Mucosa of gallbladder (tissue), 1 donor: Measurements from ENCODE around the gene NDUFS6. TPM values are rescaled to one million over a fixed set of nuclear protein-coding genes. Genes with fewer than 3 reads are reported as not detected.

Experiments
- DNase-seq: peaks from one replicate; pipeline ENCODE4 v3.0.0-alpha.2; 2020; ENCODE audit warnings: low spot score
- total RNA-seq: library from RNA; stranded (reverse); gene quantifications from one replicate; pipeline ENCODE4 v1.2.1, GENCODE V29; 2021
- donor health status: DM: no; HTN: no; CAD: no.

Gene NDUFS6
- total RNA-seq, 1 donor from 2014 or later = 33.2 TPM

DNA sequence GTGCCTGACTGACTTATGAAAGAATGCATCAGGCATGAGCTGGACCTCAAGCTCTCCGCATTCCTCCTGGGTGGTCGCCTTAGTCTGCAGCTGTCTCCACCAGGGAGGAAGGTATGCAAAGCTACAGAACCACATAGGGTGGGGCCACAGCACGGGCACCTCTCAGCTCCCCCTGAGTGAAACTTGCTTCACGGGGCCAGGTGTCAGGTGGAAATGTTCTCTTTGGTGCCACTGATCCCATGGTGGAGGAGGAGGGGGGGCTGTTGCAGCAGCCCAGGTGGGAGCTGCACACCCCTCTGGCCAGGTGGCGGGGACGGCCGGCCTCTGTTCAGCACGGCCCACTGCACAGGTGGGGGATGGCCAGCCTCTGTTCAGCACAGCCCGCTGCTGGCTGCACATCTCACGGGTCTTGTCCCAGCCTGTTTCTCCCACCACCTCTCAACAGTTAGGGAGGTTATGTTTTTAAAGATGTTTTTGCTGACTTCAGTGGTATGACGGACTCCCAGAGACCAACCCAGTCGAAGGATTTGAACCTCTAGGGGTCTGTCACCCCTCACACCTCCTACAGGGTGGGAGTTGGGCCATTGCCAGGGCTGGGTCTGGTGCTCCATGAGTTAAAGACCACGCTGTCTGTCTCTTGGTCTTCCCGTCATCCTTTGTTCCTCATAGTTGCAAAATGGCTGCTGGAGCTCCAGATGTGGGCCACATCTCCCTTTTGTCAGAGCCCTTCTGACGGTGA is 35.9 kb upstream of the NDUFS6 start:
- no peak for DNase-seq

DNA sequence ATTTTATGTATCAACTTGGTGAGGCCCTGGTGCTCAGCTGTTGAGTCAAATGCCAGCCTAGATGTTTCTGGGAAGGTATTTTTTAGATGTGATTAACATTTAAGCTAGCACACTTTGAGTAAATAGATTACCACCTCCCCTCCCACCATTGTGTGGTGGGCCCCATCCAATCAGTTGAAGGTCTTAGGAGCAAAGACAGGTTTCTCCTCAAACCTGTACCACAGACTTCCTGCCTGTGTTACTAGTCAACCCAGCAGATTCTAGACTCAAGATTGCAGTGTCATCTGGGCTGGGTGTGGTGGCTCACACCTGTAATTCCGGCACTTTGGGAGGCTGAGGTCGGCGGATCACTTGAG is 35.3 kb upstream of the NDUFS6 start:
- no peak for DNase-seq

DNA sequence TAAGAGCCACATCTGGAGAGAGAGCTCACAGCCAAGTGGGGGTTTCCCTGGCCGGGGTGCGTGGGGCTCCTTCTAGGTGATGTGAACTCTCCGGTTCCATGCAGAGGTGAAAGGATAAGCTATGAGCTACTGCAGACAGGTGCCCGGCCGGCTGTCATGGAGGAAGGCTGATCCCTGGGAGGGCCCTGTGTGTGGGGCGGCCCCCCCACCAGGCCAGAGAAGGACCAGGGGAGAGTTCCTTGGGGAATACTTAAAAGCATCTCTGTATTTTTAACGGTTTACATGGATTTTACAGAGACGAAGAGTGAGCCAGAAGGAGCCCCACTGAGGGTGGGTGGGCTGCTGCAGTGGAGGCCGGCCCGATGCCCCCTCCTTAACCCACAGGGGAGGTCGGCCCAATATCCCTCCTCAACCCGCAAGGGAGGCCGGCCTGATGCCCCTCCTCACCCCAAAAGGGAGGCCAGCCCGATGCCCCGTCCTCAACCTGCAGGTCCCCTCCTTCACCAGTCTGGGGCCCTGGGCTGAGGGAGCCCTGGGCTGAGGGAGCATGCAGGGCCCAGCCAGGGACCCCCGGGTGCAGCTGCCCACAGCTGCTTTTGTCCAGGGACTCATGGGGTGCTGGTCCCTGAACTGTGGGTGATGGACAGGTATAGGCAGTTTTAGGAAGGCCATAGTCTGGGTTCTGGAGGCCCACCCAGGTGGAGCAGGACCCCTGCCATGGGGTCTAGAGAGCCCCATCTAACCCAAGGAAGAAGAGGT is 33.5 kb upstream of the NDUFS6 start:
- no peak for DNase-seq

GRCh38 chr5:1768283-1769000 is 32.8 kb upstream of the NDUFS6 start:
- no peak for DNase-seq

DNA sequence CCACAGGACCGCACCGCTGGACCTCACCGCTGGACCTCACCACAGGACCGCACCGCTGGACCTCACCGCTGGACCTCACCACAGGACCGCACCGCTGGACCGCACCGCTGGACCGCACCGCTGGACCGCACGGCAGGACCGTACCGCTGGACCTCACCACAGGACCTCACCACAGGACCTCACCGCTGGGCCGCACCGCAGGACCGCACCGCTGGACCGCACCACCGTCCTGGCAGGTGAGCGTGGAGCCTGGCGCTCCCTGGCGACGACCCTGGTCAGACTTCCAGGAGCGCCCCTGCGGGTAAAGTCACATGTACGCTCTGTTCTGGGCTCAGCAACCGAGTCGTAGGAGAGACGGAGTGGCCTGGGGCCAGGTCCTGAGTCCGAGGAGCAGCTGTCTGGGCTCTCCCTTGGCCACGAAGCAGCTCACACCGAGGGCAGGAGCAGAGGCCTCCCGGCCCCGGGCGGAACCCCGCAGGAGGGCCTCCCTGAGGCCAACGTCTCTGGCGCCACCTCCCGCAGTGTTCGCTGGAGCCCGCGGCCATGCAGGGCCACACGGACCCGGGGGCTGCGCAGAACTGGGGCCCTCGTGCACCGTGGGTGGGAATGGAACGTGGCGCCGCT is 32.1 kb upstream of the NDUFS6 start:
- no peak for DNase-seq

DNA sequence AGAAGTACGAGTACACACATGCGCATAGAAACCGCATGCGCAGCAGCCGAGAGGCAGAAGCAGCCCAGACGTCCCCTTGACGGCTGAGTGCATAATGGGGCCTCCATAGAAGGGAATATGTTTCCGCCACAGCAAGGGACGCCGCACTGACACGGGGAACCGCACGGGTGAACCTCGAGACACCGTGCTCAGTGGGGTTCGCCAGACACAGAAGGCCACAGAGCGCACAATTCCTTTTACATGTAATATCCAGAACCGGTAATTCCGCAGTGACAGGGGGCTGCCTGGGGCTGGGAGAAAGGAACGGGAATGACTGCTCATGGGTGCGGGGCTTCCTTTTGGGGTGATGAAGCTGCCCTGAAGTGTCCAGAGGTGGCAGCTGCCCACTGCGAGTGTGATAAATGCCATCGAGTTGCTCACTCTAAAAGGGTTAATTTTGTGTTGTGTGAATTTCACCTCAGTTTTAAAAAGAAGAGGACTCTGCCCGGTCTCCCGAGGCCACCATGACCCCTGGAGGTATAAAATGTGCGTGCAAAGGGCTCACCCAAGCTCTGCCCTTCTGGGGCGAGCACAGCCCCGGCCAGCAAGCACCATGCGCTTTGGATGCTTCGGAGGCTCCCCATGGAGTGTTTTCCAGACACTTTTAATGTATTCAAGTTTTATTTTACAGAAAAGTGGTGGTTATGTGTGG is 31.3 kb upstream of the NDUFS6 start:
- no peak for DNase-seq

DNA sequence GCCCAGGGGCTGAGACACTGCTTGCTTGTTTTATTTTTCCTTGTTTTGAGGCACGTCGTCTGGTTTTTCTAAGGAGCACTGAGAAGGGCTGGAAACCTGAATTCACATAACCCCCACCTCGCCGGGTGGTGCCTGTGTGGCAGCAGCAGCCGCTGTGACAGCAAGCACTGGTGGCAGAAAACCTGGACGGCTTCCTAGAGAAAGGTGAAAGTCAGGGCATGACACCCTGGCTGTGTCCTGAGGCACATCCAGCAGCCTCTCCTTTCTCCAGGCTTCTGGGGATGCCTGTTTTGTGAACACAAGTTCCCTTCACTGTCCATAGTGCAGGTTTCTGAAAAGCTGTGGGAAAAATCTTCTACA is 30.8 kb upstream of the NDUFS6 start:
- DNase-seq = no peak

DNA sequence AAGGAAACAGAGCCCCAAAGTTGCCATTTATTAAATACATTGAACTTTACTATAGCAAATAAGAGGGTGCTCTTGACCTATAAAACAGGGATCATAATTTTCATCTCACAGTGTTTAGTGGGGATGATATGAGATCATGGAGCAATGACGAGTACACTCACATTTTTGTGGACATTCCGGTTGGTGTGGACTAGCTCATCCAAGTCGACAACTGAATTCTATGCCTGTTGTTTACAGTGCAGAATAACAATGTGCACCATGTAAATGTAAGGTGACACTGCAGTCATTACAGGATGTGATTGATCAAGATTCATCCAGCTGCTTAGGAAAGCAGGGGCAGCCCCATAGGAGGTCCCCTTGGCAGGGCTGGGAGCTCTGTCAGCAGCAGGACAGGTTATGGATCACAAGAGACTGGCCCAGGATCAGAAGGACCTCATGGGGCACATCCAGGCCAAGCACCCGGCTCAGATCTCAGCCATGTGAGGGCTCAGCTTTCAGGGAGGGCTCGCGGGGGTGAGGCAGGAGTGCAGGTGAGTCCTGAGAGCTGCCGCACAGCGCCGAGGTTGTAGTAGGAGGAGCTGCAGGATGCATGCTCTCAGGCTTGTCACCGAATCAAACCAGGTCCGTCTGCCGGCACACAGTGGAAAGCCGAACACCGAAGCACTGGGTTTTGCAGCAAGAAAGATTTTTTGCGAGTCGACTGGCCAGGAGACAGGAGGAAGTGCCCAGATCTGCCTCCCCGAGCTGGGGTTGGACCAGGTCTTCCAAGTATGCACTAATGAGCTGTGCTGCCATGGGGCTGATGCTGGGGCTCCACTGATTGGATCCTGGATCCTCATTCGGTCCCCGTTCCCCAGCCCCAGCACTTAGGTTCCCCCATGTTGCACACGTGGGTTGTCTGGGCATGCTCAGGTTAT is 29.8 kb upstream of the NDUFS6 start:
- DNase-seq = no peak

- no peak for DNase-seq
Measured at GRCh38 chr5:1772634-1773033, 28.6 kb upstream of the NDUFS6 start.

DNA sequence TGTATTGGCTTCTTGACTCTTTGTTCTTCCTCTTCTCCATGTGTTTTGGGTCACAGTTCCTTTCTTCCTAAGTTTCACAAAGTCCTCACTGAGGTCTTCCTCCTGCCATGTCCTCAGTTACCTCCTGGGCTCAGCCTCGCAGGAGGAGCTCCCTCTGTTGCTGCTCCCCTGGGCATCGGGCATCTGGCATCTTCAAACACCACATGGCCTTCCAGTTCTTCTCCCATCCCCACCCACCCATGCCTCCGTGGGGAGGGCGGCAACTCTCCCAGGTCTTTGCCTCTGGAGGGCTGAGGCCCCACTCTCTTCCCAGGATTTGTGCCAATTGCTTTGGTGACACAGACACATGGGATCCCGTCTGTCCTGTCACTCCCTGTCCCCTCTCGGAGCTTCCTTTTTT is 24.4 kb upstream of the NDUFS6 start:
- DNase-seq = no peak

DNA sequence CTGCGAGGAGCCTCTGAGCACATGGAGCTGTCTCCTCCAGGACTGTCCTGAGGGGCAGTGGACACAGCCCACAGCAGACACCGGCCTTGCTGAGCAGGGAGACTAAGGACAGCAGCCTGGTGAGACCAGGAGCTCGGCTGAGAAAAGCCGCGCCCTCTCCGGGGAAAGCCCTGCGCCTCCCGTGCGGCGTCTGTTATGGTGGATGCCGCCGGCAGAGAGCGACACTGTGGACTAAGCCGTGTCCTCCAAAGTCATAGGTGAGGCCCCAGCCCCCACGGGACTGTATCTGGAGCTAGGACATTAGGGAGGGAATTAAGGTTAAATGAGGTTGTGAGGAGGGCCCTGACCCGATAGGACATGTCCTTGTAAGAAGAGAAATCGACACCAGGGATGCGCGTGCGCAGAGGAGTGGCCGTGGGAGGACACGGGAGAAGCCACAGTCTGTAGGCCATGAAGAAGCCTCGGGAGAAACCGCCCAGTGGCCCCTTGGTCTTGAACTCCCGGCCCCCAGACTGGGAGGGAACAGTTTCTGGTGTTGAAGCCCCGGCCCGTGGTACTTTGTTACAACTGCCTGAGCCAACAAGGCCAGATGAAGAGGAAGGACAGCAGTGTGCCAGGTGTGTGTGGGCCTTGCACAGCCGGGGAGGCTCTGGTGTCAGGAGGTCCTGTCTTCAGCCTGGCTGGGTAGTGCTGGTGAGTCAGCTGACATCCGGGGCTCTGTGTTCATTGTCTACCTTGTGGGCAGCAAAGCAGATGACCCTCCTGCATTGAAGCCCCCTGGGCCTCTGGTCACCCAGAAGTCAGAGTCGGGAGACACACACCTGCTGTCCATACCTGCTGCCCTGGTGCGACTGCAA is 23.7 kb upstream of the NDUFS6 start:
- DNase-seq = no peak

DNA sequence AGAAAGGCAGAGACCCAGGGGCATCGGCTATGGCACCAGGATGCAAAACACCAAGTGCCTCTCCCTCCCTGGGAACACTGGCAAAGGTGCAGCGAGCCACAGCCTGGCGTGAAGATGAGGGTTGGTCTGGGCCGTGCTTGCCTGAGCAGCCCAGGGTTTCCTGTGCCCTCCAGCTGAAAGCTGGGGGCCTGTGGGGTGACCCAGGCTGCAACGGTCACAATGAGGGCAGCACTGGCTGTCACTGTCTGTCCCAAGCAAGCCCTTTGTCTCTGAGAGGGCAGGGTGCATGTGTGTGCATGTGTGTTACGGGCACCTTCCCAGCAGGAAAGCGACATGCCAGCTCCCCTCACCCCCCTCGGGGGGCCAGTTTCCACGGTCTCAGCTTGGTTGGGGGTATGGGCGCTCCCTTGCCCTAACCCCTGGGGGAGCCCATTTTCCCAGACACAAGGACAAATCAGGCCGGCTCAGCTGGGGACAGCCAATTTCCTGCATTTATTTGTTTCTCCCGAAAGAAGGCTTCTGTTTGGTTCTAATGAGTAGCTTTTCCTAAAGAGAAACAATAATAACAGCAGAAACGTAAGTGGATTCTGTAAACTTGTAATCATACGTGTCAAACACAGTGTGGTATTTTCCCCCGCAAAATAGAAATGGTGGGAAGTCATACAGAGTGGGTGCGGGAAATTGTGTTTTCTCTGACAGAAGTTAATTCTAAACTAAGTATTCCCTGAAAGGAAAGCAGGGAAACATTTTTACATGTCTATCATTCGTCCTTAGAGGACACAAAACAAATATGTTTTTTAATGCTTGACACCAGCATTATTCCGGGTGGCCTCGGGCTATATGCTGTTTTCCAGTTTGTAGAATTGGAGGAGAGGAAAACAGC is 22.8 kb upstream of the NDUFS6 start:
- no peak for DNase-seq

GRCh38 chr5:1779021-1779680 is 22.1 kb upstream of the NDUFS6 start:
- no peak for DNase-seq

- no peak for DNase-seq
Measured at GRCh38 chr5:1779782-1780613, 21.2 kb upstream of the NDUFS6 start.

DNA sequence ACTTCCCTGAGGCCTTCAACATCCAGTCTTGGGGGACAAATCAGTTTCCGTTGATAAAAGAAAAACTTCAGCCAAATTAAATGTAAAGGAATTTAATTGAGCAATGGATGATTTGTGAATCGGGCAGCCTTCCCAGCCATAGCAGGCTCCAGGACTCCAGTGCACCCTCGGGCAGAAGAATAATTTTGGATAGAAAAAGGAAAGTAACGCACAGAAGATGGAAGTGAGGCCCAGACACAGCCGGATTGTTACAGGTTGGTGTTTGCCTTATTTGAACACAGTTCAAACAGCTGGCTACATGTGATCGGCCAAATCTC is 20.6 kb upstream of the NDUFS6 start:
- no peak for DNase-seq

DNA sequence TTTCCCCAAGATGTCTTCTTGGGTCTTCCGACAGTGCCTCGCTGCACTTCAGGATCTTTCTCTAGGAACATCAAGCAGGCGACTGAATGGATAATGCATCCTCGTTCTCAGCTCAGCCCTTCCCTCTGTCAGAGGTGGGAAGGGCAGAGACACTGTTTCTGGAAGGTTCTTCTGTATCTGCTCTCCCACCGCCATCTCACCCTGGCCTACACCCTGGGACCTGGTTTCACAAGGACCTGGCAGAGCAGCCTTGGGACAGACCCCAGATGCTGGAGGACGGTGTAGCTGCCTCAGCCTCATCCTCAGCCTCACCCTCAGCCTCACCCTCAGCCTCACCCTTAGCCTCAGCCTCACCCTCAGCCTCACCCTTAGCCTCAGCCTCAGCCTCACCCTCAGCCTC is 20.1 kb upstream of the NDUFS6 start:
- no peak for DNase-seq

DNA sequence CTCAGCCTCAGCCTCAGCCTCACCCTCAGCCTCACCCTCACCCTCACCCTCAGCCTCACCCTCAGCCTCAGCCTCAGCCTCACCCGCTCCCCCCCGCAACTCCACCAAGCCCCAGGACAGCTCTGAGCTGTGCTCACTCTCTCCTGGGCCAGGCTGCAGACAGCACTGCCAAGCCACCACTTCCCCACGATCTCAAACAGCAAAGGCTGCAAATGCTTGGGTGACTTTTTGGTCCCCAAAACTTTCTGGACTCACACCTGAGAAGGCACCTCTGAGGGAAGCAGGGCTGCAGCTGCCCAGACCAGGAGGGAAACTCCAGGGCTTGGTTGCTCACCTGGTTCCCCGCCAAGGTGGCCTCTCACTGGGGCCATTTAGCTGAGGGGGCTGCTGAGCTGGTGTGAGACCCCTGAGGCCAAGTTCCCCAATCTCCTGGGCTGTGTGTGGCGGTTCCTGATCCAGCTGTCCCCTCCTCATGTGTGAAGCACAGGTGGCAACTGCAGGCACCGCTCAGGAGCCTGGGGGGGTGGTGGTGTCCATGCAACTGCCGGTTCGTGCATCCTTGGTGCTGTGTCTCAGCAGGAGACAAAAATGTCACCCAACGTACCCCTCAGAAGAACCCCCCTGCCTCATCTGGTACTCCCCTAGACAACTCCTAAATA is 19.4 kb upstream of the NDUFS6 start:
- no peak for DNase-seq
